ENCODE measurements around the gene BHLHE41. TPM values are rescaled to one million over a fixed set of nuclear protein-coding genes. Genes with fewer than 3 reads are reported as not detected.
A peak's percentile ranks its signal among the peaks of the same experiment; 100 is the strongest.

BHLHE41 gene
- total and polyA plus RNA-seq, 2 of the 4 experiments (the other 2 are of a cell fraction) = 0.72 to 3.8 TPM

GRCh38 chr12:26088998-26089397 lies 35.8 kb downstream of the BHLHE41 start:
- no peak overlapping the region for H2AFZ ChIP-seq (replicated peaks; ENCODE audit: low read length, poor library complexity)
- in situ Hi-C loops (cut with MboI; ENCODE audit: low sequenced_read_pairs) = no loop called here

More at GRCh38 chr12:26088998-26089397, 35.8 kb downstream of the BHLHE41 start:
- Histone ChIP-seq H3K9me1 (ENCODE audit: insufficient read depth, low read length) (peaks cover 3% of the 10 kb centered on the region), H3K36me3 (ENCODE audit: control insufficient read depth, insufficient read depth, low read length) (no peaks in the 10 kb centered on the region), H2AK5ac (ENCODE audit: low read depth, low read length) (no peak overlapping the region), H3K14ac (replicated peaks; ENCODE audit: low read depth, low read length) (no peak overlapping the region), H2BK20ac (ENCODE audit: low read depth, low read length) (no peak overlapping the region), H4K20me1 (ENCODE audit: insufficient read depth, low read length) (no peaks in the 10 kb centered on the region), H4K5ac (ENCODE audit: low read depth, low read length) (no peak overlapping the region), H3K4me1 (ENCODE audit: control insufficient read depth, insufficient read depth, low read length) (peaks cover 4% of the 10 kb centered on the region; the same call in 1 of the 2 replicates), H3K27me3 (ENCODE audit: control insufficient read depth, insufficient read depth, low read length) (no peaks in the 10 kb centered on the region), H3K27ac (ENCODE audit: insufficient read depth, low read length) (no peak overlapping the region), H3K23ac (ENCODE audit: low read depth, low read length) (no peak overlapping the region), H3K4ac (ENCODE audit: low read depth, low read length) (no peak overlapping the region), H4K8ac (ENCODE audit: low read depth in 2 of 2, low read length in 2 of 2) (no peak overlapping the region), H4K91ac (ENCODE audit: insufficient read depth, low read depth, low read length) (no peak overlapping the region), H3K4me3 (ENCODE audit: insufficient read depth, low read depth, low read length) (no peak overlapping the region), H3K18ac (ENCODE audit: low read depth, low read length) (no peak overlapping the region), H2BK120ac (ENCODE audit: low read depth, low read length) (no peak overlapping the region), H3K4me2 (ENCODE audit: low read depth, low read length) (no peak overlapping the region), H2BK15ac (ENCODE audit: low read depth, low read length) (no peak overlapping the region), H3K9ac (ENCODE audit: low read depth, low read length) (no peak overlapping the region), H3K56ac (ENCODE audit: extremely low read depth, insufficient read depth, low read length) (no peak overlapping the region), H3K9me3 (ENCODE audit: control insufficient read depth, insufficient read depth, low read length) (no peaks in the 10 kb centered on the region), H3K79me1 (ENCODE audit: low read depth in 1 of 2, low read length in 2 of 2) (no peaks in the 10 kb centered on the region), H2BK5ac (ENCODE audit: low read depth, low read length, poor library complexity, severe bottlenecking) (no peak overlapping the region), H2AK9ac (replicated peaks; ENCODE audit: low read depth, low read length, poor library complexity) (no peak overlapping the region)
- ATAC-seq (ENCODE audit: low read depth) = no peak
- POLR2A ChIA-PET (ENCODE audit: unreplicated experiment) = no interaction called here
- CTCF ChIA-PET = no interaction called here
- dilution Hi-C loops (cut with HindIII; ENCODE audit: low sequenced_read_pairs, unreplicated experiment) (no loop called here), intact Hi-C loops (cut with micrococcal nuclease) (no loop called here)
- no CpG with 5 or more reads among the region's 2 CpGs for WGBS, 2 experiments (ENCODE audit: extremely low coverage in 2 of 2, insufficient read length in 1 of 2)
- BruUV-seq (replicated peaks) = no TSS peak
- TF ChIP-seq NFE2L2 (IDR thresholded peaks at IDR 0.05; ENCODE audit: low read depth, low read length) (no peak), MAFK (IDR thresholded peaks at IDR 0.05; ENCODE audit: low read depth, low read length) (no peak), ELK1 (IDR thresholded peaks at IDR 0.05; ENCODE audit: borderline replicate concordance, low read depth, low read length) (no peak), CTCF (conservative IDR thresholded peaks at IDR 0.05; ENCODE audit: low read depth, low read length) (no peak), SMC3 (IDR thresholded peaks at IDR 0.05; ENCODE audit: low read depth, low read length) (no peak), RCOR1 (IDR thresholded peaks at IDR 0.05; ENCODE audit: insufficient replicate concordance, low read length) (no peak), MAZ (IDR thresholded peaks at IDR 0.05; ENCODE audit: borderline replicate concordance, low read depth, low read length) (no peak), CEBPB (IDR thresholded peaks at IDR 0.05; ENCODE audit: low read depth, low read length) (no peak)
- DNase-seq = peak; percentile 13
